ENCODE measurements around the gene CHAT. TPM values are rescaled to one million over a fixed set of nuclear protein-coding genes. Genes with fewer than 3 reads are reported as not detected.

Gene CHAT
- total RNA-seq, 2 donors from 2014 or later = not detected

- H3K36me3 ChIP-seq = no peaks in the 10 kb centered on the region
- no peak for ATAC-seq (ENCODE audit: insufficient number of reproducible peaks, low FRiP score, low read depth)
- TF ChIP-seq CTCF (IDR thresholded peaks at IDR 0.05) = no peak
Measured at GRCh38 chr10:49593998-49594397, 19.8 kb upstream of the CHAT start.

GRCh38 chr10:49594594-49594993, 19.2 kb upstream of the CHAT start:
- Histone ChIP-seq H3K9me3 (no peaks in the 10 kb centered on the region), H3K27me3 (replicated peaks; ENCODE audit: insufficient read depth) (no peaks in the 10 kb centered on the region), H3K4me1 (ENCODE audit: control insufficient read depth in 1 of 2, low read depth in 2 of 2) (no peaks in the 10 kb centered on the region), H3K27ac (no peak overlapping the region), H3K36me3 (no peaks in the 10 kb centered on the region), H3K4me3 (no peak overlapping the region)
- DNase-seq (ENCODE audit: low spot score) (no peak), ATAC-seq (ENCODE audit: insufficient number of reproducible peaks, low FRiP score, low read depth) (no peak)
- peak; percentile 60 for TF ChIP-seq CTCF (IDR thresholded peaks at IDR 0.05)

More at GRCh38 chr10:49593998-49594397, 19.8 kb upstream of the CHAT start:
- no peak for DNase-seq (ENCODE audit: low spot score)
- no peak overlapping the region for H3K4me3 ChIP-seq
- no peaks in the 10 kb centered on the region for H3K27me3 ChIP-seq (replicated peaks; ENCODE audit: insufficient read depth)
- no peak overlapping the region for H3K27ac ChIP-seq
- H3K4me1 ChIP-seq (ENCODE audit: control insufficient read depth in 1 of 2, low read depth in 2 of 2) = no peaks in the 10 kb centered on the region
- no peaks in the 10 kb centered on the region for H3K9me3 ChIP-seq

- H3K4me1 ChIP-seq (ENCODE audit: control insufficient read depth in 1 of 2, low read depth in 2 of 2) = no peaks in the 10 kb centered on the region
- no peaks in the 10 kb centered on the region for H3K27me3 ChIP-seq (replicated peaks; ENCODE audit: insufficient read depth)
- no peaks in the 10 kb centered on the region for H3K36me3 ChIP-seq
- H3K4me3 ChIP-seq = no peak overlapping the region
- no peaks in the 10 kb centered on the region for H3K9me3 ChIP-seq
- ATAC-seq (ENCODE audit: insufficient number of reproducible peaks, low FRiP score, low read depth) = no peak
- no peak for TF ChIP-seq CTCF (IDR thresholded peaks at IDR 0.05)
- no peak for DNase-seq (ENCODE audit: low spot score)
- no peak overlapping the region for H3K27ac ChIP-seq
Measured at GRCh38 chr10:49595003-49595712, 18.7 kb upstream of the CHAT start.

GRCh38 chr10:49595713-49596492, 17.9 kb upstream of the CHAT start:
- Histone ChIP-seq H3K4me1 (ENCODE audit: control insufficient read depth in 1 of 2, low read depth in 2 of 2) (no peaks in the 10 kb centered on the region), H3K36me3 (no peaks in the 10 kb centered on the region), H3K27me3 (replicated peaks; ENCODE audit: insufficient read depth) (no peaks in the 10 kb centered on the region), H3K4me3 (no peak overlapping the region), H3K9me3 (no peaks in the 10 kb centered on the region), H3K27ac (no peak overlapping the region)
- ATAC-seq (ENCODE audit: insufficient number of reproducible peaks, low FRiP score, low read depth) (no peak), DNase-seq (ENCODE audit: low spot score) (no peak)
- no peak for TF ChIP-seq CTCF (IDR thresholded peaks at IDR 0.05)

- Histone ChIP-seq H3K27ac (no peak overlapping the region), H3K4me3 (no peak overlapping the region), H3K9me3 (no peaks in the 10 kb centered on the region), H3K36me3 (no peaks in the 10 kb centered on the region), H3K27me3 (replicated peaks; ENCODE audit: insufficient read depth) (no peaks in the 10 kb centered on the region), H3K4me1 (ENCODE audit: control insufficient read depth in 1 of 2, low read depth in 2 of 2) (no peaks in the 10 kb centered on the region)
- DNase-seq (ENCODE audit: low spot score) (no peak), ATAC-seq (ENCODE audit: insufficient number of reproducible peaks, low FRiP score, low read depth) (no peak)
- TF ChIP-seq CTCF (IDR thresholded peaks at IDR 0.05) = no peak
Measured at GRCh38 chr10:49596493-49596809, 17.4 kb upstream of the CHAT start.

Data from thoracic aorta (tissue), 2 donors.